ENCODE data around the gene MAD1L1. TPM values are rescaled to one million over a fixed set of nuclear protein-coding genes. Genes with fewer than 3 reads are reported as not detected.

MAD1L1 gene
- total RNA-seq, 2 experiments from 2014 or later = 157 to 160 TPM

- Histone ChIP-seq H3K36me3 (ENCODE audit: insufficient read depth, low read length) (peaks cover 20% of the 10 kb centered on the region), H3K9me3 (ENCODE audit: control insufficient read depth in 1 of 2, insufficient read depth in 1 of 2, low read length in 2 of 2) (peaks cover 0 to 7% of the 10 kb centered on the region in 2 experiments), H3K4me3 (ENCODE audit: low read length) (no peak overlapping the region), H3K27me3 (ENCODE audit: control insufficient read depth in 1 of 2, insufficient read depth in 2 of 2, low read length in 2 of 2) (no peaks in the 10 kb centered on the region), H3K27ac (ENCODE audit: low read depth in 1 of 2, low read length in 2 of 2) (no peak overlapping the region), H3K4me1 (ENCODE audit: insufficient read depth, low read length) (peaks cover 15% of the 10 kb centered on the region)
- CTCF ChIA-PET = no interaction called here
- ATAC-seq (ENCODE audit: poor library complexity) (no peak), DNase-seq (no peak)
- POLR2A ChIA-PET = no interaction called here
- TF ChIP-seq CTCF (IDR thresholded peaks at IDR 0.05) = no peak
- intact Hi-C loops (cut with DNase I, micrococcal nuclease) = no loop called here
- H3K27ac Mint-ChIP-seq = no peak overlapping the region
- H3K27me3 Mint-ChIP-seq = no peaks in the 10 kb centered on the region
- H3K4me3 Mint-ChIP-seq = no peak overlapping the region
- peaks cover 24% of the 10 kb centered on the region for H3K36me3 Mint-ChIP-seq (ENCODE audit: low read depth)
- no peaks in the 10 kb centered on the region for H3K9me3 Mint-ChIP-seq
- H3K4me1 Mint-ChIP-seq (ENCODE audit: low read depth) = peaks cover 13% of the 10 kb centered on the region
Observed at GRCh38 chr7:2142386-2142785, 90.4 kb downstream of the MAD1L1 start.

- peaks cover 0 to 7% of the 10 kb centered on the region in 2 experiments for H3K9me3 ChIP-seq (ENCODE audit: control insufficient read depth in 1 of 2, insufficient read depth in 1 of 2, low read length in 2 of 2)
- H3K4me1 Mint-ChIP-seq (ENCODE audit: low read depth) = peaks cover 13% of the 10 kb centered on the region
- no peak overlapping the region for H3K4me3 ChIP-seq (ENCODE audit: low read length)
- ATAC-seq (ENCODE audit: poor library complexity) = no peak
- H3K36me3 Mint-ChIP-seq (ENCODE audit: low read depth) = peaks cover 22% of the 10 kb centered on the region
- no peaks in the 10 kb centered on the region for H3K9me3 Mint-ChIP-seq
- H3K27ac Mint-ChIP-seq = no peak overlapping the region
- TF ChIP-seq CTCF (IDR thresholded peaks at IDR 0.05) = no peak
- H3K4me3 Mint-ChIP-seq = no peak overlapping the region
- CTCF ChIA-PET = no interaction called here
- POLR2A ChIA-PET = no interaction called here
- H3K4me1 ChIP-seq (ENCODE audit: insufficient read depth, low read length) = peaks cover 15% of the 10 kb centered on the region
- H3K36me3 ChIP-seq (ENCODE audit: insufficient read depth, low read length) = peaks cover 20% of the 10 kb centered on the region
- H3K27me3 ChIP-seq (ENCODE audit: control insufficient read depth in 1 of 2, insufficient read depth in 2 of 2, low read length in 2 of 2) = no peaks in the 10 kb centered on the region
- no peak overlapping the region for H3K27ac ChIP-seq (ENCODE audit: low read depth in 1 of 2, low read length in 2 of 2)
- intact Hi-C loops (cut with DNase I, micrococcal nuclease) = no loop called here
- H3K27me3 Mint-ChIP-seq = no peaks in the 10 kb centered on the region
- no peak for DNase-seq
Observed at GRCh38 chr7:2141651-2142050, 91.1 kb downstream of the MAD1L1 start.

- H3K27ac Mint-ChIP-seq = no peak overlapping the region
- no peaks in the 10 kb centered on the region for H3K27me3 ChIP-seq (ENCODE audit: control insufficient read depth in 1 of 2, insufficient read depth in 2 of 2, low read length in 2 of 2)
- ATAC-seq (ENCODE audit: poor library complexity) (no peak), DNase-seq (no peak)
- intact Hi-C loops (cut with DNase I, micrococcal nuclease) = no loop called here
- H3K4me1 Mint-ChIP-seq (ENCODE audit: low read depth) = peaks cover 13% of the 10 kb centered on the region
- no peaks in the 10 kb centered on the region for H3K27me3 Mint-ChIP-seq
- H3K9me3 Mint-ChIP-seq = no peaks in the 10 kb centered on the region
- ChIA-PET CTCF (no interaction called here), POLR2A (interaction anchor here (0.7 kb wide), 1 partner anchor 294 kb away, joined by 3 read pairs; no protein-coding TSS in a partner anchor)
- H3K4me3 Mint-ChIP-seq = no peak overlapping the region
- no peak overlapping the region for H3K27ac ChIP-seq (ENCODE audit: low read depth in 1 of 2, low read length in 2 of 2)
- TF ChIP-seq CTCF (IDR thresholded peaks at IDR 0.05) = no peak
- H3K4me3 ChIP-seq (ENCODE audit: low read length) = no peak overlapping the region
- H3K9me3 ChIP-seq (ENCODE audit: control insufficient read depth in 1 of 2, insufficient read depth in 1 of 2, low read length in 2 of 2) = peaks cover 0 to 11% of the 10 kb centered on the region in 2 experiments
- H3K36me3 ChIP-seq (ENCODE audit: insufficient read depth, low read length) = peaks cover 22% of the 10 kb centered on the region
- peaks cover 19% of the 10 kb centered on the region for H3K36me3 Mint-ChIP-seq (ENCODE audit: low read depth)
- peaks cover 15% of the 10 kb centered on the region for H3K4me1 ChIP-seq (ENCODE audit: insufficient read depth, low read length)
Observed at GRCh38 chr7:2141021-2141410, 91.7 kb downstream of the MAD1L1 start.
